Memory B cell (primary cell): ENCODE data around the gene PCCB.
"Not testable (repeated sequence)": the region's sequence is repeated elsewhere in the genome, so short reads cannot be mapped to it uniquely, and the experiment has no call there.

Source experiments
- ATAC-seq: fragments of 150-1000 bp; cut with Tn5 transposase; 2 replicates; pipeline ENCODE4 v1.10.0; 2021; ENCODE audit warnings: low read depth, mild to moderate bottlenecking, moderate library complexity
- DNase-seq, 2 donors: peaks; one replicate each; pipeline ENCODE4 v3.0.0; 2022; ENCODE audit warnings: low spot score in 2 of 2
- H3K27ac Mint-ChIP-seq: one replicate; pipeline ENCODE4 v1.8.0; 2022; ENCODE audit warnings: mild to moderate bottlenecking, moderate library complexity, mixed read lengths
- H3K27me3 Mint-ChIP-seq: one replicate; pipeline ENCODE4 v1.8.0; 2022; ENCODE audit warnings: mixed read lengths
- H3K36me3 Mint-ChIP-seq: one replicate; pipeline ENCODE4 v1.8.0; 2022; ENCODE audit warnings: mild to moderate bottlenecking, mixed read lengths
- H3K4me1 Mint-ChIP-seq: one replicate; pipeline ENCODE4 v1.8.0; 2022; ENCODE audit warnings: mixed read lengths
- H3K4me3 Mint-ChIP-seq: one replicate; pipeline ENCODE4 v1.8.0; 2022; ENCODE audit warnings: mild to moderate bottlenecking, moderate library complexity, mixed read lengths
- H3K9me3 Mint-ChIP-seq: one replicate; pipeline ENCODE4 v1.8.0; 2022; ENCODE audit warnings: mixed read lengths

The PCCB gene

GRCh38 chr3:136351351-136351750 lies 101.2 kb downstream of the PCCB start:
- Mint-ChIP-seq H3K36me3 (peaks cover 24% of the 10 kb centered on the region), H3K4me3 (no peak overlapping the region), H3K27ac (no peak overlapping the region), H3K27me3 (no peaks in the 10 kb centered on the region), H3K4me1 (peaks cover 6% of the 10 kb centered on the region), H3K9me3 (peaks cover 8% of the 10 kb centered on the region)
- ATAC-seq: no peak
- no peak for DNase-seq

DNA sequence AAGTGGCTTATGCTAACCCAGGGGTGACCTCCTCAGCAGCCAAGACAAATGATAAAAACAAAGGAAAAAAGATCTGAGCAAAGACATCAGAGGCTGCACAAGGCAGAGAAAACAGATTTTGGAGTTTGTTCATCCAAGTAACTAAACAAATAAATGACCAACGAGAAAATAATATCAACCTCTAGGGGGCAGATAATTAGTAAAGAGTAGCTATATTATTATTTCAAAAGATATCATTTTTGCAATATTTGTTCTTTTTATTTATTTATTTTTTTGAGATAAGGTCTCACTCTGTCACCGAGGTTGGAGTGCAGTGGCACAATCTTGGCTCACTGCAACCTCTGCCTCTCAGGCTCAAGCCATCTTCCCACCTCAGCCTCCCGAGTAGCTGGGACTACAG lies 101.8 kb downstream of the PCCB start:
- no peak overlapping the region for H3K27ac Mint-ChIP-seq

GRCh38 chr3:136353461-136353860 lies 103.3 kb downstream of the PCCB start:
- no peak overlapping the region for H3K27ac Mint-ChIP-seq
- no peak overlapping the region for H3K4me3 Mint-ChIP-seq
- no peak for ATAC-seq
- no peaks in the 10 kb centered on the region for H3K27me3 Mint-ChIP-seq
- DNase-seq: no peak
- H3K36me3 Mint-ChIP-seq: peaks cover 27% of the 10 kb centered on the region
- peaks cover 6% of the 10 kb centered on the region for H3K4me1 Mint-ChIP-seq
- peaks cover 8% of the 10 kb centered on the region for H3K9me3 Mint-ChIP-seq

More for the DNA sequence above, 101.8 kb downstream of the PCCB start:
- H3K27me3 Mint-ChIP-seq: no peaks in the 10 kb centered on the region
- peaks cover 6% of the 10 kb centered on the region for H3K4me1 Mint-ChIP-seq
- peaks cover 24% of the 10 kb centered on the region for H3K36me3 Mint-ChIP-seq
- H3K9me3 Mint-ChIP-seq: peaks cover 8% of the 10 kb centered on the region
- DNase-seq (no peak), ATAC-seq (no peak)
- H3K4me3 Mint-ChIP-seq: no peak overlapping the region

DNA sequence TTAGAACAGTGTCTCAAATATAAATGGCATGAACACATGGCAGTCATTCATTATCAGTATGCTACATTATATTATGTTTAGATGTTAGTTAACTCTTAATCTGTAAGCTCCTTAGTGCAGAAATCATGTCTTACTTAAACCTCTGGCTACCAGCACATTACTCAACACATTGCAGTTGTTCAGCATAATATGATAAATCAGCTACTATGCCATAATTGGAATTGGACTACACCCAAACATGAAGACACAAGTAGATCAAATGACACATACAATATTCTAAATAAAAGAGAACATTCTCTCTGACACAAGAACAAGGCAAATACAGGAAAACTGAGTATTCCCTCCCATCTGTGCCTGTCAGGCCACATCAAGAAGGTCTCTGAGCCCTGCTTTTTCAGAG lies 116.1 kb downstream of the PCCB start:
- H3K27me3 Mint-ChIP-seq: no peaks in the 10 kb centered on the region
- H3K27ac Mint-ChIP-seq: no peak overlapping the region
- H3K9me3 Mint-ChIP-seq: no peaks in the 10 kb centered on the region
- DNase-seq (no peak), ATAC-seq (no peak)
- H3K4me1 Mint-ChIP-seq: no peaks in the 10 kb centered on the region
- no peak overlapping the region for H3K4me3 Mint-ChIP-seq
- H3K36me3 Mint-ChIP-seq: peaks cover 28% of the 10 kb centered on the region

GRCh38 chr3:136375800-136376199 lies 125.7 kb downstream of the PCCB start:
- H3K27me3 Mint-ChIP-seq, H3K4me1 Mint-ChIP-seq, DNase-seq, H3K4me3 Mint-ChIP-seq, H3K27ac Mint-ChIP-seq, H3K9me3 Mint-ChIP-seq, ATAC-seq: not testable (repeated sequence)
- peaks cover 27% of the 10 kb centered on the region for H3K36me3 Mint-ChIP-seq

GRCh38 chr3:136377508-136377907 lies 127.4 kb downstream of the PCCB start:
- H3K27ac Mint-ChIP-seq: no peak overlapping the region
- H3K4me3 Mint-ChIP-seq: no peak overlapping the region
- no peaks in the 10 kb centered on the region for H3K4me1 Mint-ChIP-seq
- DNase-seq (no peak), ATAC-seq (no peak)
- H3K9me3 Mint-ChIP-seq: peaks cover 2% of the 10 kb centered on the region
- peaks cover 24% of the 10 kb centered on the region for H3K36me3 Mint-ChIP-seq
- H3K27me3 Mint-ChIP-seq: no peaks in the 10 kb centered on the region

GRCh38 chr3:136378011-136378410 lies 127.9 kb downstream of the PCCB start:
- peaks cover 2% of the 10 kb centered on the region for H3K9me3 Mint-ChIP-seq
- no peak for DNase-seq
- H3K36me3 Mint-ChIP-seq: peaks cover 23% of the 10 kb centered on the region
- no peaks in the 10 kb centered on the region for H3K27me3 Mint-ChIP-seq
- no peaks in the 10 kb centered on the region for H3K4me1 Mint-ChIP-seq
- ATAC-seq: no peak
- H3K27ac Mint-ChIP-seq: no peak overlapping the region
- H3K4me3 Mint-ChIP-seq: no peak overlapping the region
